ENCODE results near the gene TNFRSF8. TPM values are rescaled to one million over a fixed set of nuclear protein-coding genes. Genes with fewer than 3 reads are reported as not detected.
A peak's percentile ranks its signal among the peaks of the same experiment; 100 is the strongest.

Gene TNFRSF8
- total and polyA plus RNA-seq, 9 of the 15 experiments (the other 6 are each of a cell fraction or from before 2014, with no cell fraction given): 3.5 to 38.4 (median 17.1) TPM

DNA sequence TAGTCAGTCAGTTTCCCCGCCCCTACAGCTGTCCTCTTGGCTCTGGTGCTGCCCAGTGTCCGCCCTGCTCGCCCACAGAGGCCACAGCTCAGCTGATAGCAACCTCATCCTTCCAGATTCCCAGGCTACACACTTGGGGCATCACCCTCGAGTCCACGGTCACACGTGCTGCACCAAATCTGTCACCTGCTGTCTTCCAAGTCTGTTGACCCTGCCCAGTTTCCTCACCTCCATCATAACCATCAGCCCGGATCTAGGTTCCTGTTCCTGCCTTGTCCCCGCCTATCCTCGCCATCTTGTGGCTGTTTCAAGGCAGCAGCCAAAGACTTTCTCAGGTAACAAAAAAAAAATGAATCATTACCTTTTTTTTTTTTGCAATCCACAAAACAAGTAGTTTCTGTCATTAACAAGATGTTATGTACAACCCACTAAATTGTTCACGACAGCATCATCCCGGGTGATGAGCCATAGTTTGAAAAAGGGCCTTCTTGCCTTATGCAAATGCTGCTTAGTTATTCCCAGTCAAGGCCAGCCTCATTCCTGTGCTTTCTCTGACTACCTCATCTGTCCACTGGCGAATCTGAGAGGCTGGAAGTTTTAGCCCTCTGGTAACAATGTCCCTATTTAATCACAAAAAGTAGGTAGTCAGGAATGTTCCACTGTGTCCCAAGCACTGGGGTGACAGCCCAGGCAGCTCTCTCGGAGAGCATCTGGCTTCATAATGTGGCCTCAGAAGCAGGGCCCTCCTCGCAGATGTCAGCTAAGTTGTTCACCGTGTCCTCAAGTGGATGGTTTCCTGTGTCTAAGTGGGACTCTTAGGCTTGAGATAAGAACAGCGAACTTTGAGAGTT, 48.7 kb upstream of the TNFRSF8 start (continued):
- TF ChIP-seq, protein P1, sequence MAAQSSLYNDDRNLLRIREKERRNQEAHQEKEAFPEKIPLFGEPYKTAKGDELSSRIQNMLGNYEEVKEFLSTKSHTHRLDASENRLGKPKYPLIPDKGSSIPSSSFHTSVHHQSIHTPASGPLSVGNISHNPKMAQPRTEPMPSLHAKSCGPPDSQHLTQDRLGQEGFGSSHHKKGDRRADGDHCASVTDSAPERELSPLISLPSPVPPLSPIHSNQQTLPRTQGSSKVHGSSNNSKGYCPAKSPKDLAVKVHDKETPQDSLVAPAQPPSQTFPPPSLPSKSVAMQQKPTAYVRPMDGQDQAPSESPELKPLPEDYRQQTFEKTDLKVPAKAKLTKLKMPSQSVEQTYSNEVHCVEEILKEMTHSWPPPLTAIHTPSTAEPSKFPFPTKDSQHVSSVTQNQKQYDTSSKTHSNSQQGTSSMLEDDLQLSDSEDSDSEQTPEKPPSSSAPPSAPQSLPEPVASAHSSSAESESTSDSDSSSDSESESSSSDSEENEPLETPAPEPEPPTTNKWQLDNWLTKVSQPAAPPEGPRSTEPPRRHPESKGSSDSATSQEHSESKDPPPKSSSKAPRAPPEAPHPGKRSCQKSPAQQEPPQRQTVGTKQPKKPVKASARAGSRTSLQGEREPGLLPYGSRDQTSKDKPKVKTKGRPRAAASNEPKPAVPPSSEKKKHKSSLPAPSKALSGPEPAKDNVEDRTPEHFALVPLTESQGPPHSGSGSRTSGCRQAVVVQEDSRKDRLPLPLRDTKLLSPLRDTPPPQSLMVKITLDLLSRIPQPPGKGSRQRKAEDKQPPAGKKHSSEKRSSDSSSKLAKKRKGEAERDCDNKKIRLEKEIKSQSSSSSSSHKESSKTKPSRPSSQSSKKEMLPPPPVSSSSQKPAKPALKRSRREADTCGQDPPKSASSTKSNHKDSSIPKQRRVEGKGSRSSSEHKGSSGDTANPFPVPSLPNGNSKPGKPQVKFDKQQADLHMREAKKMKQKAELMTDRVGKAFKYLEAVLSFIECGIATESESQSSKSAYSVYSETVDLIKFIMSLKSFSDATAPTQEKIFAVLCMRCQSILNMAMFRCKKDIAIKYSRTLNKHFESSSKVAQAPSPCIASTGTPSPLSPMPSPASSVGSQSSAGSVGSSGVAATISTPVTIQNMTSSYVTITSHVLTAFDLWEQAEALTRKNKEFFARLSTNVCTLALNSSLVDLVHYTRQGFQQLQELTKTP (IDR thresholded peaks at IDR 0.05; ENCODE audit: low read depth in 1 of 2, partially characterized antibody in 2 of 2): peak in 1 of 2 experiments; percentile 24
- TF ChIP-seq ZNF436 (CRISPR knock-in tag; IDR thresholded peaks at IDR 0.05) (no peak), PATZ1 (CRISPR knock-in tag; IDR thresholded peaks at IDR 0.05; ENCODE audit: borderline replicate concordance) (no peak), ETV1 (tag; conservative IDR thresholded peaks at IDR 0.05; ENCODE audit: low read depth) (0 out of 2 replicates have a peak, but pooled peaks have one; percentile 33), ELF4 (CRISPR knock-in tag; IDR thresholded peaks at IDR 0.05) (0 out of 2 replicates have a peak, but pooled peaks have one; percentile 32), SAFB (IDR thresholded peaks at IDR 0.05; ENCODE audit: borderline replicate concordance, low read depth, low read length) (no peak), RNF2 (IDR thresholded peaks at IDR 0.05) (no peak), NBN (IDR thresholded peaks at IDR 0.05; ENCODE audit: low read depth) (peak; percentile 14; the same call in 1 of the 2 replicates), KLF6 (CRISPR knock-in tag; IDR thresholded peaks at IDR 0.05; ENCODE audit: borderline replicate concordance) (no peak), NONO (IDR thresholded peaks at IDR 0.05; ENCODE audit: low read depth in 2 of 2, low read length in 1 of 2) (no peak), ELF2 (CRISPR knock-in tag; IDR thresholded peaks at IDR 0.05) (no peak), ZNF75A (CRISPR knock-in tag; IDR thresholded peaks at IDR 0.05) (no peak), YY1 (IDR thresholded peaks at IDR 0.05; ENCODE audit: borderline replicate concordance in 1 of 3, control insufficient read depth in 1 of 3, extremely low read depth in 1 of 3, insufficient read depth in 3 of 3, insufficient read length in 1 of 3, insufficient replicate concordance in 2 of 3, low read depth in 1 of 3, low read length in 2 of 3) (peak in 1 of 3 experiments; percentile 22)
